Omental fat pad (tissue), 4 donors: ENCODE measurements around the gene LLPH. TPM values are rescaled to one million over a fixed set of nuclear protein-coding genes. Genes with fewer than 3 reads are reported as not detected.

Source experiments
- ATAC-seq: fragments of 150-250 bp; one replicate; pipeline ENCODE4 v1.9.1; 2016; ENCODE audit warnings: mild to moderate bottlenecking, moderate library complexity; ENCODE audit not compliant: low FRiP score
- DNase-seq: peaks from one replicate; pipeline ENCODE4 v3.0.0-alpha.2; 2019; ENCODE audit warnings: low spot score
- total RNA-seq, 4 donors: library from RNA; depleted of rRNA; stranded (reverse); fragments of >200 nt; gene quantifications; one replicate each; pipeline ENCODE4 v1.1.0, GENCODE V29; 2016
- TF ChIP-seq, protein P1 (sequence below), 3 donors: fragments of 450-650 bp; IDR thresholded peaks; one replicate each; pipeline ENCODE4 v1.5.1; 2016 to 2017; ENCODE audit warnings: antibody characterized with exemption in 3 of 3, mild to moderate bottlenecking in 3 of 3, moderate library complexity in 2 of 3

Gene LLPH
- total RNA-seq, 4 donors from 2014 or later = 6.8 to 10.1 (median 7.6) TPM

DNA sequence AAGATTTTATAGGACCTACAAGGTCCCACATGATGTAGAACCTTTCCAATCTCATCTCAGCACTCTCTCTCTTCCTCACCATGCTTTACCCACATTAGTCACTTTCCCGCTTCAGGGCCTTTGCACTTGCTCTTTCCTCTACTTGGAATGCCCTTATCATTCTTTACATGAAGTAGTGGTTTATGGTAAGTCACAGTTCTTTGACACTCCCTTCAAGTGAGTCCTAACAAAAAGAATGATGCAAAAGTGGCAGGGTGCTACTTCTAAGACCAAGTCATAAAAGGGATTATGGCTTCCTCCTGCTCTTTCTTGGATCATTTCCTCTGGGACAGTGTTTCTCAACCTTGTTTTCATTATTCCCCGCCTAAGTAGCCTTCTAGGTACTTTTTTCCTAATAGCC, 26.1 kb upstream of the LLPH start:
- ATAC-seq = no peak

DNA sequence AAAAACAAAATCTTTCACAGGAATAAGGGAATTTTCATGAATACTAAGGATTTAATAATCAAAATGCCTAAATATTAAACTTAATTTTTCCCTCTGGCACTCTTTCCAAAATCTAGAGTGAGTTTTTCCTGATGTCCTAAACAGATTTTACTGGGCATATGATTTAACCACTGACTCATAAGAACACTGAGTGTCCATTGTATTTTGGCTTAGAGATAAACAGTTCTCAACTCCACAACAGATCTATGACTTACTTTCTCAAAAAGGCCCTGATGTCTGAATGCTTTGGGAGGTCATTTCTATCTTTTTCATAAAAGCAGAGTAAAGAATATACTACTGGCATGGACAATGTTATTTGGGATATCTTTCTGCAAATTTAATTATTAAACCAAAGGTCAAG, 24.2 kb upstream of the LLPH start:
- peak; percentile 43 for ATAC-seq
- no peak for DNase-seq
- TF ChIP-seq, protein P1, sequence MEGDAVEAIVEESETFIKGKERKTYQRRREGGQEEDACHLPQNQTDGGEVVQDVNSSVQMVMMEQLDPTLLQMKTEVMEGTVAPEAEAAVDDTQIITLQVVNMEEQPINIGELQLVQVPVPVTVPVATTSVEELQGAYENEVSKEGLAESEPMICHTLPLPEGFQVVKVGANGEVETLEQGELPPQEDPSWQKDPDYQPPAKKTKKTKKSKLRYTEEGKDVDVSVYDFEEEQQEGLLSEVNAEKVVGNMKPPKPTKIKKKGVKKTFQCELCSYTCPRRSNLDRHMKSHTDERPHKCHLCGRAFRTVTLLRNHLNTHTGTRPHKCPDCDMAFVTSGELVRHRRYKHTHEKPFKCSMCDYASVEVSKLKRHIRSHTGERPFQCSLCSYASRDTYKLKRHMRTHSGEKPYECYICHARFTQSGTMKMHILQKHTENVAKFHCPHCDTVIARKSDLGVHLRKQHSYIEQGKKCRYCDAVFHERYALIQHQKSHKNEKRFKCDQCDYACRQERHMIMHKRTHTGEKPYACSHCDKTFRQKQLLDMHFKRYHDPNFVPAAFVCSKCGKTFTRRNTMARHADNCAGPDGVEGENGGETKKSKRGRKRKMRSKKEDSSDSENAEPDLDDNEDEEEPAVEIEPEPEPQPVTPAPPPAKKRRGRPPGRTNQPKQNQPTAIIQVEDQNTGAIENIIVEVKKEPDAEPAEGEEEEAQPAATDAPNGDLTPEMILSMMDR (IDR thresholded peaks at IDR 0.05) = no peak

More for the DNA sequence above, 26.1 kb upstream of the LLPH start:
- TF ChIP-seq, protein P1 (IDR thresholded peaks at IDR 0.05) = no peak
- no peak for DNase-seq

DNA sequence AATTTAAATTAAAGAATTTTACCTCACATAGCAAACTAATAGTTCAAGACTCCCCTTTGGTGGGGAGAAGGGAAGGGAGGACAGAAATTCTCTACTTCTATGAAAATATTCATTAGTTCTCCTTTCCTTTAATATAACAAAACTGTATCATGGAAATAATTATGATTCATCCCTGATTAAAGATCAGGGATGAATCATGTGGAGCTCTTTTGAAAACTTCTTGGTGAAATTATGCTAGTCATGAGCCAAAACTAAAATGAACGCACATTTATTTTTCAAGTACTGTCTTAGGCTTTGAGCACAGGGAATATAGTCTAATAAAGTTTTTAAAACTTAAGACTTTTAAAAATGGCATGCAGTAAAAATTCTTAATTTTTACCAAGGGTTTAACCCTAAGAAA, 22.2 kb upstream of the LLPH start:
- TF ChIP-seq, protein P1 (IDR thresholded peaks at IDR 0.05) = no peak
- peak; percentile 75 for ATAC-seq
- DNase-seq = no peak

DNA sequence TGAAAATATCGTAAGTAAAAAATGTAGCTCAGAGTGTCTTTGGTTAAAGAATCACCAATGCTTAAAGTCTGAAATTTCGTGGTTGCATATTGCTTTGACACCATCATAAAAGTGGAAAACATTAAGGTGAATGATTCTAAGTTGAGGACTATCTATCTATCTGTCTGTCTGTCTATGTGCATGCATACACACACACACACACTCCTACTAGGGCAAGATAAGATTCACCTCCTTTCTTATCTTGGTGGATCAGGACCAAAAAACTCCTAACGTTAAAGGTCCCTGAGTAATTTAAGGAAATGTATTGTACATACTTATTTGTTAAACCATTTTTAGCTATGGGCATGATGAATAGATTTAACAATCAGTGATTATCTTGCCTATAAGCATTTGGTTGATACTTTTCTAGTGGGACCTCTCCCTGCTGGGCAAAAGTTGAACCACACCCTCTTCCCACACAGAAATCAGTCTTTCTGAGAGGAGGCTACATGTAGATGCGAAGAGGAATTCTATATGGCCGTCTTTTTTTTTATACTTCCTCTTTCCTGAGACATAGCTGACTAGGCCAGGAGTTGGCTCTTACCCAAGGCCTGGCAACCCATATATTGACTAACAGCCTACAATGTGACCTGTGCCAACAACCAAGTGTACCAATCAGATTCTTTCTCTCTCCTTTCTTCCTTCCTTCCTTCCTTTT, 19.3 kb upstream of the LLPH start:
- DNase-seq (no peak), ATAC-seq (no peak)

DNA sequence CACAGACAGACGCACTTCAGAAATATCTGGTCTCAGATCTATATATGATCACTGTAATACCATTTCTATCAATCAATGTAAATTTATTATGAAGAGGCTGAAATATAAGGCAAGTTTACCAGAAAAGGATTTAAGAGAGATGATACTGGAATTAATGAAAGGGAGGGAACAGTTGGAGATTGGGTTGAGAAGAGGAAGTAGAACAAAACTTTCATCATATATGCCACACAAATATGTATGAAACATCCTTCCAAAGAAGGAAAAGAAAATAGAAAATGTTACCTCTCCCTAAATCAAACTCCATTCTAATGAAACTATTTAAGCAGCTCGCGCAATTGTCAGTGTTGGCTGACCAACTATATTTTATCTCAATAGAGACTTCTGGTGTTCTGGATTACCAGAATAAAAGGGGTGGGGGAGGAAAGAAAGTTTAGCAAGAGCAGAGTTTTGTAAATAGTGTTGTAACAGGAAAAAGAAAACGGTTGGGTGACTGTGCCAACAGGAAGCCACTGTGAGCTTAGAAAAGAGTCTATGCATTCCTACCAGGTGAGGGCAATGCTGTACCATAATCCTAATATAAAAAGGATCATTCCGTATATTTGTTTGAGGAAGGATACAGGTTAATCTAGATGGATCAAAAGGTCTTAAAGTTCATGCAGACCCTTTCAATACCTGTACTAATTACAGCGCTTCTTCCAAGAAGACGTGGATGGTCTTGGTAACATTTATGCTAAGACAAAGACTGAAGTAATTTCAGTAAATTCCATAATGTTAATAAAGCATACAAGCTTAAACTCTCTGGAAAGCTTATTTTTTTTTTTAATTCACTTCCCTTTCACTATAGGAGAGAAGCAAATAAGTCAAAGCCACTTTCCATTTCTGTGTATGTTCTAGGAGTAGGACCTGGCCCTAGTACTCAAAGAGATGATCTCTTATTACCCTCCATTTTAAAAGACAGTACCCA, 14.5 kb upstream of the LLPH start:
- TF ChIP-seq, protein P1 (IDR thresholded peaks at IDR 0.05) = peak in 1 of 3 donors; percentile 9
- ATAC-seq (peak; percentile 90), DNase-seq (no peak)

More for the DNA sequence above, 19.3 kb upstream of the LLPH start:
- TF ChIP-seq, protein P1 (IDR thresholded peaks at IDR 0.05) = no peak

DNA sequence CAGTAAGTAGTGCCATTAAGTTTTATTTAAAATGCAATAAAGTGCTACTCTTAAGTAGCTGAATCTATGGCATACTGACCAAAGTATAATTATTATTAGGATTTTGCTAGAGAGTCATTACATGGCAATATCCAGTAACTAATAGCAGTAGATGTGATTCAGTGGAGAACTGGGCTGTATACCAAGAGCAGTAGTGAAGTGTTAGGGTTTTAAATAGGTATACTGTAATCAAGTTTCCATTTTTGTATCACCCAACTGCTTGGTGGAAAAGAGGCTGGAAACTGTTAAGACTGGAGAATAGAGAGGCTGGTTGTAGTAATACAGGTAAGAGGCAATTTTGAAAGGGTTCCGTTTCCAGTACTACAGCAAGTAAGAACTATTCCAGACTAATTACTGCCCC, 13.3 kb upstream of the LLPH start:
- ATAC-seq = no peak

More for the DNA sequence above, 13.3 kb upstream of the LLPH start:
- TF ChIP-seq, protein P1 (IDR thresholded peaks at IDR 0.05) = no peak
- no peak for DNase-seq
